Measurements from ENCODE around the gene MRS2. TPM values are rescaled to one million over a fixed set of nuclear protein-coding genes. Genes with fewer than 3 reads are reported as not detected.
"Not testable (repeated sequence)": the region's sequence is repeated elsewhere in the genome, so short reads cannot be mapped to it uniquely, and the experiment has no call there.

The MRS2 gene
- total RNA-seq = 29.5 TPM

- peak; percentile 88 for DNase-seq (ENCODE audit: low spot score)
Measured at GRCh38 chr6:24402697-24403500, at the start of gene MRS2. Gene MRS2 (plus strand): TSS chr6:24402936. CDS start chr6:24403047, 111 bp downstream.

- no peak for DNase-seq (ENCODE audit: low spot score)
Measured at GRCh38 chr6:24353861-24354260, 48.9 kb upstream of the MRS2 start.

DNA sequence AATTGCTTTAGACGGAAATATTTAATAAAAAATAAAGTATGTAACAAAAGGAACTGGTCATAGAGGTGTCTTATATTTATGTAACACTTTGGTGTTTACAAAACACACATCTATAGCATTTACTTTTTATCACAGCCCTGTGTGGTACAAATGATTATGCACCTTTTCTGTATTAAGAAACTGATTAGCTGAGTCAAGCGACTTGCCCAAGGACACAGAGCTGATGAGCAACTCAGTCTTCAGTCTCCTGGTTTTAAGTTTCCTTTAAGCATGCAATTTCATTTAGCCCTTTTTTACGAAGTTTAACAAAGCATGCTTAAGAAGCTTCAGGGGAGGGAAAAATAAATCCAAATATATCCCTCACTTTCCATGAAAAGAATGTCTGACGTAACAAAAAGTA, 47.3 kb upstream of the MRS2 start:
- DNase-seq (ENCODE audit: low spot score) = no peak

DNA sequence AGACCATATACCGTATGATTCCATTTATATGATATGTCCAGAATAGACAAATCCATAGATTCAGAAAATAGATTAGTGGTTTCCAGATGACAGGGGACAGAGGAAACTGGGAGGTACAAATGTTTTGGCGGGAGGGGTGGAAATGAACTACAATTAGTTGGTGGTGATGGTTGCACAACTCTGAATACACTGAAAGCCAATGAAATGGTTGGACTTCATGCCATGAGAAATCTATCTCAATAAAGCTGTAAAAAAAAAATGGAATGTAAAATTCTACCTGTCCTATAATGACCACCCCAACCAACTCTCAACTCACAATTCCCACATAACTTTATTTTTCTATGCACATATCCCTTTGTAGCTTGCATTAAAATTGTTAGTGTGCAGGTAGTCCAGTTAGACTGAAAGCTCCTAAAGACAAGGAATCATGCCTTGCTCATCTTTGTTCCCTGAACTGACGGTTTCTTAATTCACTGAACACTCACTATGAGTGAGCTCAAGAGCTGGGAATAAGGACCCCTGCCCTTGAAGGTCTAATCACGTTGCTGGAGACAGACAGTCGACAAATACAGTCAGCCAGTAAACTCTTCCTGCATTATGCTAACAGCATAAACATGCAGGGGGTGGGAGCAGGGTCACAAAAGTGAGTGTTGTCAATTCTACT, 46.3 kb upstream of the MRS2 start:
- DNase-seq (ENCODE audit: low spot score) = no peak

GRCh38 chr6:24357336-24358218, 45.2 kb upstream of the MRS2 start, which contains the start of gene DCDC2:
Gene DCDC2 (minus strand): TSS chr6:24358059. CDS start chr6:24357750, 309 bp downstream.
- peak; percentile 84 for DNase-seq (ENCODE audit: low spot score)

DNA sequence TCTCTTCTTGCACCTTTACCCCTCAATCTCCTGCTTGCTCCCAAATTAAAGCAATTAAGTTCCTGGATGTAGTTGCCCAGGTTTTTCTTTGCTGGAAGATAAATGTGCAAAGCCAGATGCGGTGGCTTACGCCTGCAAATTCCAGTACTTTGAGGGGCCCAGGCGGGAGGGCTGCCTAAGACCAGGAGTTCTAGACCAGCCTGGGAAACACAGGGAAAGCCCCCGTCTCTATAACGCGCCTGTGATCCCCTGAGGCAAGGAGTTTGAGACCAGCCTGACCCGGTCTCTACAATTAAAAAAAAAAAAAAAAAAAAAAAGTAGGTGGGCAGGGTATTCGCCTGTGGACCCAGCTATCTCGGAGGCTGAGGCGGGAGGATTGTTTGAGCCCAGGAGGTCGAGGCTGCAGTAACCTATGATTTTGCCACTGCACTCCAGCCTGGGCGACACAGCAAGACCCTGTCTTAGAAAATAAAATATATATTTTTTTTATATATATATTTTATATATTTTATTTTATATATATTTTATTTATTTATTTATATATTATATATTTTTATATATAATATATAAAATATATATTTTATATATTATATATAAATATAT, 44.4 kb upstream of the MRS2 start:
- DNase-seq (ENCODE audit: low spot score) = no peak

DNA sequence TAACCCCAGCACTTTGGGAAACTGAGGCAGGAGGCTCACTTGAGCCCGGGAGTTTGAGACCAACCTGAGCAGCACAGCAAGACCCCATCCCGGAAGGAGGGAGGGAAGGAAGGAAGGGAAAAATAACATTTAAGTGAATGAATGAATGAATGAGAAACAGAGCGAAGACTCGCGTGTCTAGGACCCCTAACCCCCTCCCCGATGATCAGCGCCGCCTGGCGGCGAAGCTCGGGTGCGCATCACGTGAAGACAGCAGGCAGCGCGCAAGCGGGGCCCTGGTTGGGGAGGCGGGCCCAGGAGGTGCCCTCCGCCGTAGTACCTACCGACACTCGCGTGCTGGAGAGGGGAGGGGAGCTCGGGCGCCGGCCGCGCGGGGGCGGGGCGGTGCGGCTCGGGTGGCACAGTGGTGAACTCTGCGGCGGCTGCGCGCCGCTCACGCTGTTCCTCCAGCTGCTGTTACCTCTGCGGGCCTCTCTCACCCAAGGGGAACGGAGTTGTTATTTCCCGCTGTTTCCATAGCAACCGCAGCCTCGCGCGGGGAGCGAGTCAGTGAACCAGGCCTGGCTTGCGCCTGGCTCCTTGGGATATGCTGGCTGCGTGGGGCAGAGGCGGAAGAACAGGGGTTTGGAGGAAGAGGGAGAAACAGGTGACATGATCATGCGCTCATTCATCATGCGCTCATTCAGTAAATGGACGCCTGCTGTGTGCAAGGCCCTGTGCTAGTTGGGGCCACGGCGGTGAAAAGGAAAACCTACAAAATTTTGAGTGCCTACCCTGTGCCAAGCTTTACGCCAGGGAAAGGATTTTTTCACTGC, 42.9 kb upstream of the MRS2 start:
- DNase-seq (ENCODE audit: low spot score) = peak; percentile 73

GRCh38 chr6:24362363-24362762, 40.4 kb upstream of the MRS2 start:
- DNase-seq (ENCODE audit: low spot score) = not testable (repeated sequence)

- DNase-seq (ENCODE audit: low spot score) = not testable (repeated sequence)
Measured at GRCh38 chr6:24365103-24365633, 37.6 kb upstream of the MRS2 start.

GRCh38 chr6:24374612-24375011, 28.1 kb upstream of the MRS2 start:
- DNase-seq (ENCODE audit: low spot score) = no peak

- no peak for DNase-seq (ENCODE audit: low spot score)
Measured at GRCh38 chr6:24376871-24377270, 25.9 kb upstream of the MRS2 start.

DNA sequence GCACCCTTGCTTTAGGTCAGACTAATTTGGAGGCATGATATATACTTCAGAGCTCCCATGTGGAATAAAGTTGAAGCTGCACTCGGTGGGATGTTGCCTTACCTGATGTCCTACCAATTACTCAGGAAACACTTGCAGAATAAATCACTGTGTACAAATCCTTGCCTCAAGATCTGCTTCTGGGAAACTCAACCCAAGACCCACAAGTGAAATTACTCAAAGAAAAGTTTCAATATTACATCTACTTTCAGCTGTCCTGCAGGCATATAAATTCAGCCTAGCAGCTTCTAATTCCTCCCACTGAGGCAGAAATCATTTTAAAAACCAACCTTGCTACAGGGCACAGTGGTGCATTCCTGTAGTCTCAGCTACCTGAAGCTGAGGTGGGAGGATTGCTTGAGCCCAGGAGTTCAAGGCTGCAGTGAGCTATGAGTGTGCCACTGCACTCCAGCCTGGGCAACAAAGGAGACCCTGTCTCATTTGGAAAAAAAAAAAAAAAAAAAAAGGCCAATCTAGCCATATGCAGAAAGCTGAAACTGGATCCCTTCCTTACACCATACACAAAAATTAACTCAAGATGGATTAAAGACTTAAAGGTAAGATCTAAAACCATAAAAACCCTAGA, 24.2 kb upstream of the MRS2 start:
- no peak for DNase-seq (ENCODE audit: low spot score)

- no peak for DNase-seq (ENCODE audit: low spot score)
Measured at GRCh38 chr6:24381476-24382219, 21.1 kb upstream of the MRS2 start.

- DNase-seq (ENCODE audit: low spot score) = no peak
Measured at GRCh38 chr6:24382220-24382540, 20.6 kb upstream of the MRS2 start.

DNA sequence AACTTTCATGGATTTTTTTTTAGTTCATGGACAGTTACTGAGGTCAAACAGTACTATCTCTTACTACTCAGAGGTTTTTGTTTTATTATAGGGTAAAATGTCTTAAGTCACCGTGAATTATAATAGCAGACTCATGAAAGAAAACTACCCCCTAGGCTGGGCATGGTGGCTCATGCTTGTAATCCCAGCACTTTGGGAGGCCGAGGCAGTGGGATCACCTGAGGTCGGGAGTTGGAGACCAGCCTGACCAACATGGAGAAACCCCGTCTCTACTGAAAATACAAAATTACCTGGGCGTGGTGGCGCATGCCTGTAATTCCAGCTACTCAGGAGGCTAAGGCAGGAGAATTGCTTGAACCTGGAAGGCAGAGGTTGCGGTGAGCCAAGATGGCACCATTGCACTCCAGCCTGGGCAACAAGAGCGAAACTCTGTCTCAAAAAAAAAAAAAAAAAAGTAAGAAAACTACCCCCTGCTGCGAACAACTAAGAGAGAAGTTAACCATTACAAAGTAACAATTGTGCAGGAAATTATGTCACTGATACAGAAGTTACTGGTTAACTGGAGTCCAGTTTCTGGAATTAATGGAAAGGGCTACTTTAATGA, 19.7 kb upstream of the MRS2 start:
- not testable (repeated sequence) for DNase-seq (ENCODE audit: low spot score)

- not testable (repeated sequence) for DNase-seq (ENCODE audit: low spot score)
Measured at GRCh38 chr6:24384369-24385130, 18.2 kb upstream of the MRS2 start.

GRCh38 chr6:24385536-24386269, 17.0 kb upstream of the MRS2 start:
- no peak for DNase-seq (ENCODE audit: low spot score)

DNA sequence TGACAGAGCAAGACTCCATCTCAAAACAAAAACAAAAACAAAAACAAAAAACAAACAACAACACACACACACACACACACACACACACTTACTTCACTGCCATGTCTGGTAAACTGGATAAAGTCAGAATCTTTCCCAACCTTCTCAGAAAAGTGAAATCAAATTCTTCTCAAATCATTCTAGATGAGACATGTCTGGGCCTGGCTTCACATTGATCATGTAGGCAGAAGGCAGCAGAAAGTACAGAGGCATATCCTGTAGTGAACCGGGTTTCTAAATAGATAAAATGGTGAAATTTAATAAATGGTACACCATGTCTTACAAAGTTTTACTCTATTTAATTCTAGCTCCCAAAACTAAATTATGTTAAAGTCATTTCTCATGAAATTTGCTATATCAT, 14.9 kb upstream of the MRS2 start:
- no peak for DNase-seq (ENCODE audit: low spot score)
